ENCODE data around the gene MTARC1. TPM values are rescaled to one million over a fixed set of nuclear protein-coding genes. Genes with fewer than 3 reads are reported as not detected.

MTARC1 gene
- total RNA-seq, 6 donors from 2014 or later = 10.0 to 41.7 (median 22.3) TPM

GRCh38 chr1:220806408-220806807 is 19.7 kb downstream of the MTARC1 start:
- Histone ChIP-seq H3K4me1 (peaks cover 0 to 10% (median 7%) of the 10 kb centered on the region in 4 donors), H3K36me3 (peaks cover 0 to 15% (median 7%) of the 10 kb centered on the region in 4 donors), H3K9me3 (no peaks in the 10 kb centered on the region), H3K27me3 (no peaks in the 10 kb centered on the region), H3K4me3 (no peak overlapping the region), H3K27ac (no peak overlapping the region)
- no peak for ATAC-seq (ENCODE audit: low FRiP score in 2 of 2)
- WGBS, 2 donors = 87 to 100% methylated on average over 4 of the region's 4 CpGs
- TF ChIP-seq CTCF (IDR thresholded peaks at IDR 0.05) (no peak), POLR2A (IDR thresholded peaks at IDR 0.05) (no peak), EP300 (IDR thresholded peaks at IDR 0.05) (no peak), POLR2AphosphoS5 (IDR thresholded peaks at IDR 0.05) (no peak)
- no peak for DNase-seq

GRCh38 chr1:220807726-220808125 is 21.0 kb downstream of the MTARC1 start:
- 83 to 90% methylated on average over 6 of the region's 6 CpGs for WGBS, 2 donors
- ATAC-seq (ENCODE audit: low FRiP score in 2 of 2) (no peak), DNase-seq (no peak)
- Histone ChIP-seq H3K4me1 (peaks cover 0 to 10% (median 7%) of the 10 kb centered on the region in 4 donors), H3K9me3 (no peaks in the 10 kb centered on the region), H3K36me3 (peaks cover 0 to 11% (median 3%) of the 10 kb centered on the region in 4 donors), H3K27ac (no peak overlapping the region), H3K27me3 (no peaks in the 10 kb centered on the region), H3K4me3 (no peak overlapping the region)
- TF ChIP-seq CTCF (IDR thresholded peaks at IDR 0.05) (no peak), POLR2A (IDR thresholded peaks at IDR 0.05) (no peak), EP300 (IDR thresholded peaks at IDR 0.05) (no peak), POLR2AphosphoS5 (IDR thresholded peaks at IDR 0.05) (no peak)

GRCh38 chr1:220808345-220809186 is 21.9 kb downstream of the MTARC1 start:
- Histone ChIP-seq H3K4me1 (peaks cover 0 to 10% (median 5%) of the 10 kb centered on the region in 4 donors), H3K4me3 (no peak overlapping the region), H3K27ac (no peak overlapping the region), H3K36me3 (peaks cover 0 to 15% (median 3%) of the 10 kb centered on the region in 4 donors), H3K27me3 (no peaks in the 10 kb centered on the region), H3K9me3 (no peaks in the 10 kb centered on the region)
- ATAC-seq (ENCODE audit: low FRiP score in 2 of 2) (no peak), DNase-seq (no peak)
- WGBS, 2 donors = 91 to 94% methylated on average over 11 of the region's 11 CpGs
- no peak for TF ChIP-seq POLR2AphosphoS5 (IDR thresholded peaks at IDR 0.05)
- no peak for TF ChIP-seq EP300 (IDR thresholded peaks at IDR 0.05)
- no peak for TF ChIP-seq POLR2A (IDR thresholded peaks at IDR 0.05)
- TF ChIP-seq CTCF (IDR thresholded peaks at IDR 0.05) = no peak

- ATAC-seq (ENCODE audit: low FRiP score in 2 of 2) (no peak), DNase-seq (no peak)
- peaks cover 0 to 18% (median 3%) of the 10 kb centered on the region in 4 donors for H3K36me3 ChIP-seq
- no peak overlapping the region for H3K27ac ChIP-seq
- H3K27me3 ChIP-seq = no peaks in the 10 kb centered on the region
- peaks cover 0 to 10% (median 3%) of the 10 kb centered on the region in 4 donors for H3K4me1 ChIP-seq
- TF ChIP-seq POLR2AphosphoS5 (IDR thresholded peaks at IDR 0.05) (no peak), EP300 (IDR thresholded peaks at IDR 0.05) (no peak), CTCF (IDR thresholded peaks at IDR 0.05) (no peak), POLR2A (IDR thresholded peaks at IDR 0.05) (no peak)
- no peak overlapping the region for H3K4me3 ChIP-seq
- H3K9me3 ChIP-seq = no peaks in the 10 kb centered on the region
- WGBS, 2 donors = 91 to 93% methylated on average over 6 of the region's 6 CpGs
Measured at GRCh38 chr1:220809187-220809550, 22.5 kb downstream of the MTARC1 start.

Data from upper lobe of left lung (tissue), 6 donors.